ENCODE measurements around the gene GCNT2.
A peak's percentile ranks its signal among the peaks of the same experiment; 100 is the strongest.
"Not testable (repeated sequence)": the region's sequence is repeated elsewhere in the genome, so short reads cannot be mapped to it uniquely, and the experiment has no call there.

The GCNT2 gene

DNA sequence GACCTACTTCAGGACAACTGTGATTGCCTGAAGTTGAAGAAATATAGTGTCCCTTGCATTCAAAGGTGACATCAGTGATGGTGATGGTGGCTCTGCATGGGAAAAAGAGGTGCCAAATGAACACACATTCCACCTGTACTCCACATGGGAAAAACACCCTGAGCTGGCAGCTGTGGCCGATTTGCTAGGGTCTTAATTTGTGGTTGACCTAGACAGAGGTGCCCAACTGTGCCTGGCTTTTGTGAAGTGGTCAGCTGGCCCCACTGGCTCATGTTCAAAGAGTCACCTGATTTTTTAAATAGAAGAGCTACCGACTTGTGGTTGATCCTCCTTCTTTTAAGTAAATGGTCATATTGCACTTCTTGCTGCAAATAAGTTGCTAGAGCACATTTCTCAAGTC lies 7.6 kb upstream of the GCNT2 start:
- FAIRE-seq (no peak), DNase-seq (ENCODE audit: extremely low spot score, insufficient read length, low read depth) (no peak)

GRCh38 chr6:10514049-10514780 lies 6.9 kb upstream of the GCNT2 start:
- FAIRE-seq (no peak), DNase-seq (ENCODE audit: extremely low spot score, insufficient read length, low read depth) (no peak)

- no peak for DNase-seq (ENCODE audit: extremely low spot score, insufficient read length, low read depth)
- FAIRE-seq: no peak
These were observed 4.2 kb upstream of the GCNT2 start for GRCh38 chr6:10516953-10517352.

- FAIRE-seq (no peak), DNase-seq (ENCODE audit: extremely low spot score, insufficient read length, low read depth) (no peak)
These were observed 2.4 kb upstream of the GCNT2 start for GRCh38 chr6:10518557-10519407.

GRCh38 chr6:10519408-10519697 lies 1.8 kb upstream of the GCNT2 start:
- FAIRE-seq; DNase-seq (ENCODE audit: extremely low spot score, insufficient read length, low read depth): not testable (repeated sequence)

DNA sequence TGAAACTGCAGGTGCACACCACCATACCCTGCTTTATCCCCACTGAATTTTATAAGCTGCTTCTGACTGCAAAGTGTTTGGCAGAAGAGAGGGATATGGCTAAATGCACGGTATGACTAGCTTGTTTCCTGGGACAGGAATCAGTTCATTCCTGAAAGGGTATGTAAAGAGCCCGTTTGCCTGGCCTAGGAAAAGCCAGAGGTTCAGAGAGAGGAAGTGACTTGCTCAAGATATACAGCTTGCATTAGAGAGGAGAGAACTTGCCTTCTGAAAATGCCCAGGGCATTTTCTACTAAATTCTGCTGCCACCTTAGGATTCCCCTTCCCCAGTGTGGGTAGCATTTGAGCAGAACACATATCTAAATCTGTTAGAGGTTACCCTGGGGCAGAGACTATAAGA lies 683 bp upstream of the GCNT2 start:
- DNase-seq (ENCODE audit: extremely low spot score, insufficient read length, low read depth): no peak
- peak; percentile 12 for FAIRE-seq

- no peak for DNase-seq (ENCODE audit: extremely low spot score, insufficient read length, low read depth)
These were observed 1.9 kb downstream of the GCNT2 start for GRCh38 chr6:10522929-10523573.

DNA sequence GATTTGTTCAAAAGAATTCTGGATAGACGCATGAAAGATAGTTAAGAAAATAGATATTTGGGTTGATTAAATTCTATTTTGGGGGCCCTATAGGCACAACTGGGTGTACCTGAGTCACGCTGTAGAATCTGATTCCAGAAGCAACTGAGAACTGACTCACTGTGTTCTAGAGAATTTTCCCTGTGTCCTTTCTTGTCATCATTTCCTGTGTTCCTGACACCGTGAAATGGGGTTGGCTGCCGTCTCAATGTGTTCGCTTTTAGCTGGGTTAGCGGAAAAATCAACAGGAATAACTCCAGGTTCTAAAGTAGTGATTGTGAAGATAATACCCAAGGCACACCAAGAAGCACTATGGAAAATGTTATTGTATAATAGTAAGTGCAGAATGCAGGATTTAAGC lies 5.0 kb downstream of the GCNT2 start:
- FAIRE-seq (no peak), DNase-seq (ENCODE audit: extremely low spot score, insufficient read length, low read depth) (no peak)

More at GRCh38 chr6:10522929-10523573, 1.9 kb downstream of the GCNT2 start:
- FAIRE-seq: no peak

DNA sequence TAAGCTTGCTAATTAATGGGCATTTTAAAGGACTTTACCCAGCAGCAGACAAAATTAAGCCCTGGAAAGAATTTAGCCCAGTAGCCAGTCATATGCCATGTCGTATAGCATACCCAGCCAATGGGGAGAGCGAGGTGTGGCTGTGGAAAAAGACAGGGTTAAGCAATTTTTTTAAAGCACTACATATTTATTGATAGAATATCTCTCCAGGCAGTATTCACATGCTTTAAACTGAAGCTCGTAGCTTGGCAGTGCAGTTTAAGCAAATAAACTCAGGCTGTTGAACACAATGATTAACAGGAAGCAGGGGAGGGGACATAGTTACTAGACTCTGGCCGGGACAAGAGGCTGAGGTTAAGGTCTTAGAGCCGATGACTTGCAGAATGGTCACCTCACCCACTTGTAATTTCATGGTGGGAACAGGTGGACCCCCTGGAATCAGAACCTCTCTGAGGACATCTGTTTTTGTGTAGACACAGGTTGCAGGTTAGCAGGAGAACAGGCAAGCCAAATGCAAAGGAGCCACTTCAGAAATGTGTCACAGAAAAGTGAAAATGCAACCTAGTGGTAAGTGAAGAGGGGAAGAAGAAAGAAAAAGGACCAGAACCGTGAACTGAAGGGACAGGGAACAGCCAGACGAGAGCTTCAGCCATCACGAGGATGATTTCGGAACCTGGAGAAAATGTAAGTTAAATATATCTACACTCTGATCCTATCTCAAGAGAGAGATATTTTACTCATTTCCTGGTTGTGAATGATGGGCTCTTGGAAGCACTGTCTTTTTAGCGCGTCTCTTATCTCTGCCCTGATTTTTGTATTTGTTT lies 7.2 kb downstream of the GCNT2 start:
- DNase-seq (ENCODE audit: extremely low spot score, insufficient read length, low read depth): no peak

DNA sequence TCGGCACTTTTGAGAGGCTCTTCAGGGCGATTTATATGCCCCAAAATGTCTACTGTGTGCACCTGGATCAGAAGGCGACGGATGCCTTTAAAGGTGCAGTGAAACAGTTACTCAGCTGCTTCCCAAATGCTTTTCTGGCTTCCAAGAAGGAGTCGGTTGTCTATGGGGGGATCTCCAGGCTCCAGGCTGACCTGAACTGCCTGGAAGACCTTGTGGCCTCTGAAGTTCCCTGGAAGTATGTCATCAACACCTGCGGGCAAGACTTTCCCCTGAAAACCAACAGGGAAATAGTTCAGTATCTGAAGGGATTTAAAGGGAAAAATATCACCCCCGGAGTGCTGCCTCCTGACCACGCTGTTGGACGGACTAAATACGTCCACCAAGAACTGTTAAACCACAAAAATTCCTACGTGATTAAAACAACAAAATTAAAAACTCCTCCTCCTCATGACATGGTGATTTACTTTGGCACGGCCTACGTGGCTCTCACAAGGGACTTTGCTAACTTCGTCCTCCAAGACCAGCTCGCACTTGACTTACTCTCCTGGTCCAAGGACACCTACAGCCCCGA lies 8.2 kb downstream of the GCNT2 start:
- FAIRE-seq: no peak
- no peak for DNase-seq (ENCODE audit: extremely low spot score, insufficient read length, low read depth)

More for the DNA sequence above, 7.2 kb downstream of the GCNT2 start:
- peak; percentile 80 for FAIRE-seq

- peak; percentile 41 for FAIRE-seq
- DNase-seq (ENCODE audit: extremely low spot score, insufficient read length, low read depth): not testable (repeated sequence)
These were observed 8.8 kb downstream of the GCNT2 start for GRCh38 chr6:10529828-10530374.

DNA sequence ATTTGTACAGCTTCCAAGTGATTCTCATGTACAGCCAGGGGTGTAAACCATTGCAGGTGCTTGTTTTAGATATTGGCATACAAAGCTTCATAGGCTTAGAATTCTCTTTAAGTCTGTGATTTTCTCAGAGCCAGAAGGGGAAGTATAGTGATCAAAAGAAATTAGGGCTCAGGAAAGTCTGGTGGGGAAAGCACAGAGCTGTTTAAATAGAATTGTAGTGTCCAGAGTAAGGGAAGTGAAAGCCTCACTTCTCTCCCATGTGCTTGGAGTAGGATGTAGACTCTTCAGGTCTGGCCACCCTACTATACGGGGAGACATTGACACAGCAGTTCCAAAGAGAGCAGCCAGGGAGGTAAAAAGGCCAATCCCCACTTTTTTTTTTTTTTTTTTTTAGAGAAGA lies 10.4 kb downstream of the GCNT2 start:
- FAIRE-seq (peak; percentile 72), DNase-seq (ENCODE audit: extremely low spot score, insufficient read length, low read depth) (no peak)

GRCh38 chr6:10531942-10532341 lies 10.8 kb downstream of the GCNT2 start:
- no peak for FAIRE-seq
- no peak for DNase-seq (ENCODE audit: extremely low spot score, insufficient read length, low read depth)

- DNase-seq (ENCODE audit: extremely low spot score, insufficient read length, low read depth): no peak
These were observed 11.2 kb downstream of the GCNT2 start for GRCh38 chr6:10532392-10532791.

DNA sequence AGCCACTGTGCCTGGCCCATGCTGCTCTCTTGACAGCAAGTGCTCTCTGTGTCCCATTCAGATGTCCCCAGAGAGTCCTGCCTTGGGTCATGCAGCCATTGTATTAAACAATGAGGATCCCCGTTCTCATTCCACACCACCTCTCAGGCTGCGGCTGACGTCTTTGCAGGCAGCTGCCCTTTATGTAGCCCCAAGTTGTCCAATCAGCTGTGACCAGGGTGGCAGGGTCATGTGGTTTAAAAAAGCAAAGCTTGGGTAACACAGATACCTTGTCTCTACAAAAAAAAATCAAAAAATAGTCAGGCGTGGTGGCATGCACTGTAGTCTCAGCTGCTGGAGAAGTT lies 13.2 kb downstream of the GCNT2 start:
- FAIRE-seq: peak; percentile 56
- DNase-seq (ENCODE audit: extremely low spot score, insufficient read length, low read depth): no peak

More at GRCh38 chr6:10532392-10532791, 11.2 kb downstream of the GCNT2 start:
- no peak for FAIRE-seq

DNA sequence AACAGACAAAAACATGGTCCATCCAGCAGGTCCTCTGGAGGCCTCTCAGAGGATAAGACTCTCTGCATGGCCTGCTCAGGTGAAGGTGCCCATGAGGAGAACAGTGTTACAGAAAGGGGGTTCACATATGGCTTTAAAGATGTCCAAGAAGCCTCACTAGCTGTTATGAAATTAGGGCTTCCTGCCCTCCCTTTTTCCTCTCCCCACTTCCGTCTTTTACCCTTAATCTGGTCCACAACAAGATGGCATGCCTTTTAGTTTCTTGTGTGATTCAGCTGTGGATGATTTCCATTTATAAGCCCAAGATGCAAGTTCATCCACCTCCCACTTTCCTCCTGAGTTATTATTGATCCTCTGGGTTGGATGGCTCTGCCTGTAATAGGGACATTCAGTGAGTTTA lies 14.0 kb downstream of the GCNT2 start:
- FAIRE-seq: peak; percentile 31

DNA sequence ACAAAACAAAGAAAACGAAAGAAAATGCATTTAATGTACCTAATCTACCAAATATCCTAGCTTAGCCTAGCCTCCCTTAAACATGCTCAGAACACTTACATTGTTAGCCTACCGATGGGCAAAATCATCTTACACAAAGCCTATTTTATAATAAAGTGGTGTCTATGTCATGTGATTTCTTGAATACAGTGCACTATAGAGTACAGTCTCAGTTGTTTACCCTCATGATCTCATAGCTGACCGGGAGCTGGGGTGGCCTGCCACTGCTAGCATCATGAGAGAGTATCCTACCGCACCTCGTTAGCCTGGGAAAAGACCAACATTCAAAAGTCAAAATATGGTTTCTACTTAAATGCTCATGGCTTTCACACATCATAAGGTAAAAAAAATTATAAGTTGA lies 16.6 kb downstream of the GCNT2 start:
- no peak for FAIRE-seq
- no peak for DNase-seq (ENCODE audit: extremely low spot score, insufficient read length, low read depth)

More for the DNA sequence above, 14.0 kb downstream of the GCNT2 start:
- DNase-seq (ENCODE audit: extremely low spot score, insufficient read length, low read depth): no peak

DNA sequence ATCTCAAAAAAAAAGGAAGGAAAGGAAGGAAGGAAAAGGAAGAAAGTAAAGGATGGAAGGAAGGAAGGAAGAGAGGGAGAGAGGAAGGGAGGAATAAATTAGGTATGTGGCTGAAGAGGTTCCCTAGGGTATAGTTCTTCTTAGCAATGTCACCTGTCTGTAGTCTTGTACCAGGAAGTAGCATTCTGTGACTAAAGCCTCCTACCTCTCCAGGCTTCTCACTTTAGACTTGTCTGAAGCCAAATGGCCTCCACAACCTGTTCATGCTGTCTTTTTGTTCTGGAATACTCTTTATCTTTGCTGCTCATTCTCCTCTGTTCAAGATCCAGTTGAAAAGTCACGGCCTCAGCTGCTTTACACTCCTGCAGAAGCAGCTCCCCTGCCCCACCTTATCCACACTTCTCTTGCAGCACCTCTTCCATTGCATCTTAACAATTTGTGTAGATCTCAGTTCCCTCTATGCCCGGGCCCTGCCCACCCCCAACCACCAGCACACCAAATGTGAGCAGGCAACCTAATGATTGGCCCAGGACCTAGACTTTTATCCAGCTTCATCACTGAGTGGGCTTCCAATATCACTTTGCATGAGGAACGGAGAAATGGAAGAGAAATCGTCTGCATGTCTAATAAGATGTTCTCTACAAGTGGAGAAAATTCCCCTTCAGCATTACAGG lies 19.1 kb downstream of the GCNT2 start:
- FAIRE-seq: peak; percentile 29
- DNase-seq (ENCODE audit: extremely low spot score, insufficient read length, low read depth): no peak

DNA sequence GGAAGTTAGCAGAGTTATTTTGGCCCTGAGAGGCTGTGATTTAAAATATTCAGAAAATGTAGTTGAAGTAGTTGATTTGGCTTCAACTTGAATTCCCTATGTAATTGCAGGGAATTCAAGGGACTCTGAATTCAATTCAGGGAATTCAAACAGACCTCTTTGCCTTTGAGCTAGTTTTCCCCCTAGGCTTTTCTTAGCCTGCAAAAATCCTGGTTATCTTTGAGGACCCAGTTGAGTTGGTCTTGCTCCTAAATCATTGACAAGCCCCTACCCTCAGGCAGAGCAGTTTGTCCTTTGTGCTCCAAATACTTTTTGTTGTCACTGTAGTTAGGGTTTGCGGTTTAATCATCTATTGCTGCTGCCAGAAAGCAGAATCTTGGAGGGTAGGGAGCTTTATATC lies 20.4 kb downstream of the GCNT2 start:
- no peak for DNase-seq (ENCODE audit: extremely low spot score, insufficient read length, low read depth)
- FAIRE-seq: no peak

Measured in GM18507 (cell line).